IMR-90 (cell line): Measurements from ENCODE around the gene TMPRSS6. TPM values are rescaled to one million over a fixed set of nuclear protein-coding genes. Genes with fewer than 3 reads are reported as not detected.

Source experiments
- ATAC-seq: fragments of 200-7000 bp; cut with Tn5 transposase; 2 replicates; pipeline ENCODE4 v1.9.1; 2020; ENCODE audit warnings: low read depth, mild to moderate bottlenecking, moderate library complexity
- BruUV-seq: library from RNA; stranded (reverse); fragments of 400-500 nt; replicated peaks from 2 replicates; lab custom pipeline; 2021; lab: Mats Ljungman, UMichigan
- CTCF ChIA-PET: fragments of 300-600 bp; formaldehyde crosslinking; extraction: SDS; loops from one replicate; lab custom pipeline; 2021; ENCODE audit warnings: antibody characterized with exemption; lab: Yijun Ruan, JAX
- POLR2A ChIA-PET: fragments of 300-600 bp; sonication (Branson Sonifier 250); formaldehyde crosslinking; loops from one replicate; lab custom pipeline; 2022; ENCODE audit warnings: antibody characterized with exemption; ENCODE audit not compliant: unreplicated experiment; lab: Charles Lee
- DNase-seq: peaks from one replicate; pipeline ENCODE4 v3.0.0; 2013
- H2AFZ ChIP-seq: replicated peaks from 2 replicates; pipeline ENCODE3; 2013; ENCODE audit warnings: low read length, mild to moderate bottlenecking; ENCODE audit not compliant: poor library complexity
- H2AK5ac ChIP-seq: 2 replicates; pipeline ENCODE4 v1.6.1; 2013; ENCODE audit warnings: low read depth, low read length, inconsistent platforms
- H2AK9ac ChIP-seq: replicated peaks from 2 replicates; pipeline ENCODE3; 2013; ENCODE audit warnings: mild to moderate bottlenecking, low read depth, low read length, moderate library complexity; ENCODE audit not compliant: poor library complexity
- H2BK120ac ChIP-seq: 2 replicates; pipeline ENCODE4 v1.6.1; 2013; ENCODE audit warnings: low read depth, low read length, inconsistent platforms
- H2BK15ac ChIP-seq: 3 replicates; pipeline ENCODE4 v1.6.1; 2013; ENCODE audit warnings: low read depth, low read length, inconsistent platforms
- H2BK20ac ChIP-seq: 2 replicates; pipeline ENCODE4 v1.6.1; 2013; ENCODE audit warnings: low read depth, mild to moderate bottlenecking, inconsistent platforms, low read length, moderate library complexity
- H2BK5ac ChIP-seq: 2 replicates; pipeline ENCODE4 v1.6.1; 2013; ENCODE audit warnings: mild to moderate bottlenecking, low read depth, low read length, inconsistent platforms; ENCODE audit not compliant: poor library complexity, severe bottlenecking
- H3K14ac ChIP-seq: replicated peaks from 2 replicates; pipeline ENCODE4 v1.6.1; 2013; ENCODE audit warnings: low read depth, low read length, inconsistent platforms
- H3K18ac ChIP-seq: 2 replicates; pipeline ENCODE4 v1.6.1; 2013; ENCODE audit warnings: low read depth, low read length, control low read depth
- H3K23ac ChIP-seq: 2 replicates; pipeline ENCODE4 v1.6.1; 2013; ENCODE audit warnings: low read depth, low read length, inconsistent platforms
- H3K27ac ChIP-seq: 2 replicates; pipeline ENCODE4 v1.5.1; 2013; ENCODE audit warnings: mild to moderate bottlenecking, control low read depth, low read length; ENCODE audit not compliant: insufficient read depth
- H3K27me3 ChIP-seq: 2 replicates; pipeline ENCODE4 v1.6.1; 2013; ENCODE audit warnings: low read length; ENCODE audit not compliant: control insufficient read depth, insufficient read depth
- H3K36me3 ChIP-seq: 2 replicates; pipeline ENCODE4 v1.6.1; 2013; ENCODE audit warnings: low read length, mixed read lengths; ENCODE audit not compliant: control insufficient read depth, insufficient read depth
- H3K4ac ChIP-seq: 2 replicates; pipeline ENCODE4 v1.6.1; 2013; ENCODE audit warnings: low read depth, low read length, inconsistent platforms
- H3K4me1 ChIP-seq: 2 replicates; pipeline ENCODE4 v1.6.1; 2013; ENCODE audit warnings: low read length, mixed read lengths; ENCODE audit not compliant: control insufficient read depth, insufficient read depth
- H3K4me2 ChIP-seq: 2 replicates; pipeline ENCODE4 v1.6.1; 2013; ENCODE audit warnings: low read depth, mild to moderate bottlenecking, control low read depth, low read length, moderate library complexity
- H3K4me3 ChIP-seq: 2 replicates; pipeline ENCODE4 v1.5.1; 2013; ENCODE audit warnings: low read depth, mild to moderate bottlenecking, control low read depth, low read length, moderate library complexity; ENCODE audit not compliant: insufficient read depth
- H3K56ac ChIP-seq: 2 replicates; pipeline ENCODE4 v1.6.1; 2013; ENCODE audit warnings: low read length, inconsistent platforms; ENCODE audit not compliant: insufficient read depth; ENCODE audit errors: extremely low read depth
- H3K79me1 ChIP-seq, 2 experiments: 2 replicates each; pipeline ENCODE4 v1.6.1; 2013; ENCODE audit warnings: low read length in 2 of 2, inconsistent platforms in 1 of 2, low read depth in 1 of 2
- H3K9ac ChIP-seq: 2 replicates; pipeline ENCODE4 v1.6.1; 2013; ENCODE audit warnings: low read depth, low read length, control low read depth
- H3K9me1 ChIP-seq: 2 replicates; pipeline ENCODE4 v1.6.1; 2013; ENCODE audit warnings: low read length, inconsistent platforms; ENCODE audit not compliant: insufficient read depth
- H3K9me3 ChIP-seq: 2 replicates; pipeline ENCODE4 v1.6.1; 2013; ENCODE audit warnings: low read length; ENCODE audit not compliant: control insufficient read depth, insufficient read depth
- H4K20me1 ChIP-seq: 2 replicates; pipeline ENCODE4 v1.6.1; 2013; ENCODE audit warnings: low read length, inconsistent platforms; ENCODE audit not compliant: insufficient read depth
- H4K5ac ChIP-seq: 2 replicates; pipeline ENCODE4 v1.6.1; 2013; ENCODE audit warnings: mild to moderate bottlenecking, low read depth, low read length, control low read depth
- H4K8ac ChIP-seq, 2 experiments: 2 replicates each; pipeline ENCODE4 v1.6.1; 2013; ENCODE audit warnings: low read depth in 2 of 2, low read length in 2 of 2, control low read depth in 1 of 2, inconsistent platforms in 1 of 2
- H4K91ac ChIP-seq: 2 replicates; pipeline ENCODE4 v1.6.1; 2013; ENCODE audit warnings: low read depth, low read length, inconsistent platforms; ENCODE audit not compliant: insufficient read depth
- FOS ChIP-seq: fragments of 150-350 bp; IDR thresholded peaks from 2 replicates; pipeline ENCODE4 v1.6.1; 2016; ENCODE audit warnings: low read depth, low read length
- NFE2L2 ChIP-seq: fragments of 150-350 bp; IDR thresholded peaks from 2 replicates; pipeline ENCODE4 v1.6.1; 2016; ENCODE audit warnings: low read depth, mild to moderate bottlenecking, low read length
- RAD21 ChIP-seq: IDR thresholded peaks from 2 replicates; pipeline ENCODE4 v1.6.1; 2012; ENCODE audit warnings: low read length, improper control_type of control experiment
- WGBS, 2 experiments: methylation state at CpG; one replicate each; pipeline versions ENCODE4 v1.1.5 to v1.1.7; 2013; ENCODE audit warnings: missing lambda C conversion rate in 2 of 2; ENCODE audit not compliant: insufficient read length in 1 of 2; ENCODE audit errors: extremely low coverage in 2 of 2; 5-methylcytosine and 5-hydroxymethylcytosine counted together
- dilution Hi-C: fragments of 300-500 bp; cut with HindIII; formaldehyde crosslinking; loops from one replicate; pipeline ENCODE4 v1.14.3; 2018; ENCODE audit warnings: low sequenced_read_pairs; ENCODE audit not compliant: unreplicated experiment
- in situ Hi-C: fragments of 300-500 bp; cut with MboI; formaldehyde crosslinking; loops from 3 replicates; pipeline ENCODE4 v1.14.3; 2019; ENCODE audit warnings: low sequenced_read_pairs, inconsistent platforms, mixed read lengths
- intact Hi-C: fragments of 100-400 bp; cut with micrococcal nuclease; formaldehyde crosslinking; loops from 2 replicates; pipeline ENCODE4 v1.10.0; 2022
- polyA plus RNA-seq, 3 experiments: library from polyadenylated mRNA; depleted of rRNA; stranded (reverse); fragments of >200 nt; gene quantifications; 2 replicates each; pipeline ENCODE4 v1.2.3, GENCODE V29; 2012; ENCODE audit warnings: low replicate concordance in 1 of 3
- total RNA-seq: library from RNA; depleted of rRNA; stranded (reverse); fragments of >200 nt; gene quantifications from 2 replicates; pipeline ENCODE4 v1.2.3, GENCODE V29; 2012

Gene TMPRSS6
- total and polyA plus RNA-seq, 2 of the 4 experiments (the other 2 are of a cell fraction): not detected

DNA sequence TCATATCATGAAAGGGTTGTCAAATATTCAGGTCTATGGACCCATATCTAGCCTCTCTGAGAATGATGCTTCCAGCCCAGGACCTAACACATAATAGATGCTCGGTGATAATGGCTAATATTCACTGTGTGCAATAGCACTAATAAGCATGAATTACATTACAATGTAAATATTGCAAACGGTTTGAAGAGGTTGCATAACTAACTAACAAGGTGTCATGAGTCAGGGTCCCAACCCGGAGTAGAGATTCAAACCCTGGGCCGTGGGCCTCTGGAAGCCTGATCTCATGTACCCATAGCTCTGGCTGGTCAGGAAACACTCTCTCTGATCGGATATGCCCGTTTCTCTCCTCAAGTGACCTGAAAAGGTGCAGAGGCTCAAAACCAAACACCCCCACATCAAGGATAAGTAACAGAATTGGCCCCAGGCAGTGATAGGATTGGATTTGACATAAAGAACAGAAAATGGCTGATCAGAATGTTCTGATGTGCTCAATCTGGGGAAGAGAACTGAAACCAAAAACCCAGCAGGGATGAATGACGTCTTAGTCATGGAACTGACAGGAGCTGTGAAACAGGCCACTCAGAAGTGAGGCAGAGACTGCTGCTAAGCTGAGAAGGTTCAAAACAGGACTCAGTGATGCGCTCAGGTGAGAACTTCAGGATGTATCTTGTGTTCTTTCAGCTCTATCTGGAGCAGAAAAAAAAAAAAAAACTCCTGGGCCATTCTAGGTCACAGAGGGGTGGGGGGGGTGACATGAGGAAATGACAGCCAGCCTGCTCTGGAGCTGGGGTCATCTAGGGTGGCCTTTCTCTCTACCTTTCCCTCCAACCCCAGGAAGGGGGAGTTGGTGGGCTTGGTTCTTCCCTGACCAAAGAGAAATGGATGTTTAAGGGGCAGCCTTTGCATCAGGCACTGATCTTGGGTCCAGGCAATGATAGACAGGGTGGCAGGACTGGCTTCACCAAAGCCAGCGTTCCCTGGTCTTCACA, 64.6 kb downstream of the TMPRSS6 start:
- ChIA-PET POLR2A (no interaction called here), CTCF (no interaction called here)
- Histone ChIP-seq H3K56ac (no peak overlapping the region), H3K27me3 (peaks cover 2% of the 10 kb centered on the region; the same call in 1 of the 2 replicates), H3K23ac (no peak overlapping the region), H3K36me3 (no peaks in the 10 kb centered on the region), H3K9ac (no peak overlapping the region), H2BK120ac (no peak overlapping the region), H3K9me1 (peaks cover 9% of the 10 kb centered on the region; the same call in 1 of the 2 replicates), H4K8ac (no peak overlapping the region), H3K79me1 (no peaks in the 10 kb centered on the region), H3K4me2 (no peak overlapping the region), H3K9me3 (no peaks in the 10 kb centered on the region), H4K20me1 (no peaks in the 10 kb centered on the region), H2AK5ac (no peak overlapping the region), H2BK5ac (no peak overlapping the region), H3K4ac (no peak overlapping the region), H2BK15ac (no peak overlapping the region), H4K91ac (no peak overlapping the region), H3K4me1 (peaks cover 3% of the 10 kb centered on the region), H3K18ac (no peak overlapping the region), H3K4me3 (no peak overlapping the region), H4K5ac (no peak overlapping the region), H2AK9ac (no peak overlapping the region), H3K27ac (no peak overlapping the region), H2BK20ac (no peak overlapping the region), H3K14ac (no peak overlapping the region), H2AFZ (no peak overlapping the region)
- no TSS peak for BruUV-seq
- DNase-seq: peak; percentile 7
- intact Hi-C loops: no loop called here
- in situ Hi-C loops: no loop called here
- TF ChIP-seq FOS (no peak), RAD21 (no peak), NFE2L2 (no peak)
- ATAC-seq: no peak
- dilution Hi-C loops: no loop called here
- 71% methylated on average over 3 of the region's 9 CpGs; no CpG with 5 or more reads in 1 of the 2 experiments for WGBS, 2 experiments
